Suprapubic skin (tissue), 3 donors: ENCODE measurements around the gene SMYD3.

Experiments
- CTCF ChIP-seq, 2 donors: fragments of 200-600 bp in 1 of 2; fragments of 450-650 bp in 1 of 2; sonication (generic) in 1 of 2; IDR thresholded peaks; one replicate each; pipeline ENCODE4 v1.5.1; 2016 to 2019; ENCODE audit warnings: antibody characterized with exemption in 2 of 2, mild to moderate bottlenecking in 1 of 2, moderate library complexity in 1 of 2
- EP300 ChIP-seq: sonication (generic); formaldehyde crosslinking; IDR thresholded peaks from one replicate; pipeline ENCODE4 v1.6.1; 2017; ENCODE audit warnings: antibody characterized with exemption

- TF ChIP-seq CTCF (IDR thresholded peaks at IDR 0.05) = no peak
- TF ChIP-seq EP300 = no peak
Measured at GRCh38 chr1:245752561-245752960, 754.5 kb downstream of the SMYD3 start.
